G401 (cell line): ENCODE results near the gene VPS50. TPM values are rescaled to one million over a fixed set of nuclear protein-coding genes. Genes with fewer than 3 reads are reported as not detected.

ENCODE experiments used
- DNase-seq: peaks from one replicate; pipeline ENCODE4 v3.0.0-alpha.2; 2015; ENCODE audit warnings: low spot score
- in situ Hi-C: cut with HindIII; loops from 2 replicates; pipeline ENCODE4 v1.10.0; 2016; ENCODE audit warnings: low sequenced_read_pairs, mixed read lengths
- total RNA-seq: library from RNA; depleted of rRNA; stranded (reverse); fragments of >200 nt; shearing (Covaris generic); gene quantifications from 2 replicates; pipeline ENCODE4 v1.2.3, GENCODE V29; 2014; rRNA removed

VPS50 gene, protein sequence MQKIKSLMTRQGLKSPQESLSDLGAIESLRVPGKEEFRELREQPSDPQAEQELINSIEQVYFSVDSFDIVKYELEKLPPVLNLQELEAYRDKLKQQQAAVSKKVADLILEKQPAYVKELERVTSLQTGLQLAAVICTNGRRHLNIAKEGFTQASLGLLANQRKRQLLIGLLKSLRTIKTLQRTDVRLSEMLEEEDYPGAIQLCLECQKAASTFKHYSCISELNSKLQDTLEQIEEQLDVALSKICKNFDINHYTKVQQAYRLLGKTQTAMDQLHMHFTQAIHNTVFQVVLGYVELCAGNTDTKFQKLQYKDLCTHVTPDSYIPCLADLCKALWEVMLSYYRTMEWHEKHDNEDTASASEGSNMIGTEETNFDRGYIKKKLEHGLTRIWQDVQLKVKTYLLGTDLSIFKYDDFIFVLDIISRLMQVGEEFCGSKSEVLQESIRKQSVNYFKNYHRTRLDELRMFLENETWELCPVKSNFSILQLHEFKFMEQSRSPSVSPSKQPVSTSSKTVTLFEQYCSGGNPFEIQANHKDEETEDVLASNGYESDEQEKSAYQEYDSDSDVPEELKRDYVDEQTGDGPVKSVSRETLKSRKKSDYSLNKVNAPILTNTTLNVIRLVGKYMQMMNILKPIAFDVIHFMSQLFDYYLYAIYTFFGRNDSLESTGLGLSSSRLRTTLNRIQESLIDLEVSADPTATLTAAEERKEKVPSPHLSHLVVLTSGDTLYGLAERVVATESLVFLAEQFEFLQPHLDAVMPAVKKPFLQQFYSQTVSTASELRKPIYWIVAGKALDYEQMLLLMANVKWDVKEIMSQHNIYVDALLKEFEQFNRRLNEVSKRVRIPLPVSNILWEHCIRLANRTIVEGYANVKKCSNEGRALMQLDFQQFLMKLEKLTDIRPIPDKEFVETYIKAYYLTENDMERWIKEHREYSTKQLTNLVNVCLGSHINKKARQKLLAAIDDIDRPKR
- 10.6 and 24.6 TPM in 2 replicates for total RNA-seq

- in situ Hi-C loops = no loop called here
- DNase-seq = peak; percentile 99
These were observed at the start of gene VPS50 for GRCh38 chr7:93231799-93232672. TSS of gene VPS50 (plus strand) at chr7:93232366. CDS start at chr7:93232468, 102 bp downstream.

- in situ Hi-C loops = no loop called here
- DNase-seq = no peak
These were observed 46.7 kb upstream of the VPS50 start for GRCh38 chr7:93185303-93186027.

GRCh38 chr7:93188870-93189634, 43.1 kb upstream of the VPS50 start:
- in situ Hi-C loops = no loop called here

DNA sequence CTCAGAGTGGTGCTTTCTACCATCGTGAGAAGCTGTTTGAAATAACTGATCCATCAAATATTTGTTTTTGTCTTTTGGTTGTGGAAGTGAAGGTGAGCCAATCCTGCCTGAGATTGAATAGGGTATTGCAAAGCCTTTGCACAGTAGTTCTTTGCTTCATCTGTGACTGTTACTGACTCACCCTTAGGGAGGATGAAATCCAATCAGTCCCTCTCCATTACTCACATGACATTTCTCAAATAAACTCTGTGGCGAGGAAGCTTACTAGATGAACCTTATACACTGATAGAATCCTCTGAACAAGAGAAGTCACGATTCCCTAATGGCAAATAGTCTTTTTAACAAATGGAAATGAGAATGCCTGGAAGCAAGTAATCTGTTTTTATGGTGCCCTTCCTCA, 37.8 kb upstream of the VPS50 start:
- no peak for DNase-seq
- in situ Hi-C loops = no loop called here

More at GRCh38 chr7:93188870-93189634, 43.1 kb upstream of the VPS50 start:
- DNase-seq = no peak

DNA sequence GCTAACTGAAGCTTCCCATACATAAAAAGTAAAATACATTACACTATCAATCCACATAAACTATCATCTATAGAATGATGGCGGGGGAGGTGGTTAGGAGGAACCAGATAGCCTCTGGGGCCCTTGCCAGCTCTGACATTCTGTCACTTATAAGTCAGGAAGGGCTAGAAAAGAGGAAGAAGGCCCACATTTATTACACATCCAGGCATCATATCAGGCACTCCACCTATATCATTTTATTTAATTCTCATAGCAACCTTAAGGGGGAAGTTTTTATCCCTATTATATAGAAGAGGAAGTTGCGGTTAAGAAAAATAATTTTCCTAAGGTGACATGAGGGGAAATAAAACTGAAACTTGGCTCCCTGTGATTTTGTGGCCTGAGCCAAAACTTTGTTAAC, 35.8 kb upstream of the VPS50 start:
- no peak for DNase-seq
- in situ Hi-C loops = no loop called here

DNA sequence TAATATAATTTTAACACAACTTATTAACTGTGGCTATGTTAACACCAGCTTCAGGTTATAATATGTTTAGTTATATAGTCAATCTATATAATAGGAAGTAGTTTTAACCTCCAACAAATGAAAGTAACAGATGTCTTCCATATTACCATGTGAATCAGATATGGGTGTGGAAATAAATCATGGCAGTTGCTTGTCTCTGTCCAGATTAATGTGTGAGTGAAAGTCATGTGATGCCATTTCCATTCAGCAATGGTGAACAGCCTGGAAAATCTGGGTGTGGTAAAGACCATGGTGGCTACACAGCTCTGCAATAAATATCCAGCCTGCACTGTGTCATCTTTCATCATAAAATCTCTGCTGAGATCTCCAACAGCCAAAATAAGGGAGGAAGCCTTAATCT, 33.7 kb upstream of the VPS50 start:
- in situ Hi-C loops = no loop called here
- DNase-seq = no peak

- DNase-seq = no peak
- in situ Hi-C loops = no loop called here
These were observed 29.4 kb upstream of the VPS50 start for GRCh38 chr7:93202594-93203250.

GRCh38 chr7:93203496-93203895, 28.7 kb upstream of the VPS50 start:
- in situ Hi-C loops = no loop called here
- no peak for DNase-seq

DNA sequence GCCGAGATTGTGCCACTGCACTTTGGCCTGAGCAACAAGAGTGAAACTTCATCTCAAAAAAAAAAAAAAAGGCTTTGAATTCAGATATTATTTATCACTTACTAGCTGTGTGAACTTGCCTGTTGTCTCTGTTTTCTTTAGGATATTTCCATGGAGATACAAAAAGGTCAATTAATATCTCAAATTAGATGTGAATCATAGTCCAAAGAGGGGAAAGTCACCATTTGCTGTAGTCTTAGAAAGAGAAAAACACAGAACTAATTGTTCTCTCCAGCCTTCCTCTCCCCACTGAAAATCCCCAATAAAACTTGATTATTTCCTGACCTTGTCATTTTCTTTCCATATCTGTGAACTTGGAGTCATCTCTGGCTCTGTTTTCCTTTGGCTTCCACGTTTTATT, 27.1 kb upstream of the VPS50 start:
- DNase-seq = no peak
- in situ Hi-C loops = no loop called here

DNA sequence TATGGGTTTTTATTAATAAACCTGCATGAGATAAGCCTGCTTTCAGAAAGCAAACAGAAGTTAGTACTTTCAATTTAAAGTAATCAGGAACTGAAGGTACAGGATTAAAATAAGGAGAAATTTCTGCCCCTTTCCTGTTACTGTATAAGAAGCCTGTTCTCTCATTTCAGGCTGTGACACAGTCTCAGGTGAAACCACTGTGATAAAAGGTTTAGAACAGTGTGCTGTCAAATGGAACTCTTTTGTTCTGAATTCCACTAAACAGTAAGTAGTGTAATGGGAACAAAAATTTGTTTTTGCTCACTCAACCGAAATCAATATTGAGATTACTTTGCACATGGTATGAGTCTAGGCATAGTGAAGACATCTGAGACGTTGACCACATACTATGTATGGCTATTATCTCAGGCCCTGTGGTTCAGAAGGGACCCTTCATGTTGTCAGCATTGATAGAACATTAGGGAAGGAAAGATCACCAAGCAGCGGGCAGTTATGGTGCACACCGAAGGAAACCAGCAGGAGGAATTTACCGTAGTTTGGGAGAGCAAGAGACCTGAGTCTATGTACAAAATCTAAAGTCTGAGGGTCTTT, 20.8 kb upstream of the VPS50 start:
- in situ Hi-C loops = no loop called here
- DNase-seq = no peak

DNA sequence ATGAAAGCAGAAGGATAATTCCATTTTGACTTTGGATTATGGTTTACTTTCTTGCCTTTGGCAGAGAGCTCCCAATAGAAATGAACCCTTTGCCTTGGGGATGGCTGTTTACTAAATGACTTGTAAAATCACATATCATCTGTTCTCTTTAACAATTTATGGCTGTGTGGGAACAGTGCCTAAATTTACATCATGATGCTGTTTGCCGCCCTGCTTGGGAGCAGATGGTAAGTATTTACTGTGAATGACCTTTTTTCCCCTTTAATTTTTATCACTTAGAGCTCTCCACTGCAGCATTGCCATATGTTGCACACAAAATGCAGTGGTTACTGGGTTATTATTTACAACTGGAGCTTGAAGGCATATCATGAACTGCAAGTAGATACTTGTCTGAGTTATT, 19.3 kb upstream of the VPS50 start:
- no peak for DNase-seq
- in situ Hi-C loops = no loop called here

GRCh38 chr7:93218997-93219827, 13.0 kb upstream of the VPS50 start:
- no peak for DNase-seq
- in situ Hi-C loops = no loop called here

GRCh38 chr7:93219868-93220267, 12.3 kb upstream of the VPS50 start:
- DNase-seq = no peak
- in situ Hi-C loops = no loop called here

DNA sequence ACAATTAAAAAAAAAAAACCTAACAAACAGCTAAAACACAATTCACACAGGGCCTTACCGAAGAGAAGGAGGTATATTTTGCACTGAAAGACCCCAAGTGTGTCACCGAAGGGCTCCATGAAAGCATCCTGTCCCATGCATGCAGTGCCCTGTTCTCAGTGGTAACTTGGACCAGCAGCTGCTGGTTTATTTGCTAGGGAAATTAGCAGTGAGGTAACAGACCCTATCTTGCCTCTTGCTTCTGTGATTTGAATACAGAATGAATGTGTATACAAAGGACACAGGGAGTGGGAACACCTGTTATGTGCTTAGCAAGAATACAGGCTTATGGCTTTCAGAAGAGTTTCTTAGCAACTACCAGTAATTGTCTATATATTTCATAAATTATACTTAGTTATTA, 5.9 kb upstream of the VPS50 start, which contains the start of gene HEPACAM2:
TSS of gene HEPACAM2 (minus strand) at position 160 of the 400 bp plus-strand sequence.
- in situ Hi-C loops = no loop called here
- no peak for DNase-seq

DNA sequence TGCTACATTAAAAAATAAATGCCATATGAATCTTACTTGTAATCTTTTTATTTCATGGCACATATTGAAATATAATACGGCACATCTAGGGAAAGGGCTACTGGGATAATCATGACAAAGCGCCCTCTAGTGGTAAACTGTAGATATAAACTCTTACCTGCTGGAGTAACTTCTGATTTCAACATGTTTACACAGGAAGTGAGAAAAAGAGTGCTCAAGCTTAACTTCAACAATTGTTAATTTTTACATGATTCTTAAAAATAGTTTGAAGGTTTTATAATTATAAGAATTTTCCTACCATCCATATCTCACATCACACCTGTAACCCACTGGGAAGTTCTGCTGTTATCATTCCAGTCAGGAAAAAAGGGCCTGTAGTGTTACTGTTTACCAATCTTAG, 3.9 kb upstream of the VPS50 start:
- in situ Hi-C loops = no loop called here

GRCh38 chr7:93231259-93231658, 907 bp upstream of the VPS50 start:
- in situ Hi-C loops = no loop called here
- DNase-seq = no peak

More for the DNA sequence above, 3.9 kb upstream of the VPS50 start:
- DNase-seq = peak; percentile 63
